Keratinocyte (primary cell): Measurements from ENCODE around the gene POLR2J3.
"Not testable (repeated sequence)": the region's sequence is repeated elsewhere in the genome, so short reads cannot be mapped to it uniquely, and the experiment has no call there.

Source experiments
- EZH2 ChIP-seq: IDR thresholded peaks from one replicate; pipeline ENCODE4 v1.6.1; 2012; ENCODE audit warnings: inconsistent platforms, mild to moderate bottlenecking, low read length, moderate library complexity
- TF ChIP-seq, protein P1 (sequence below), 3 experiments: IDR thresholded peaks in 1 of 3; conservative IDR thresholded peaks in 1 of 3; optimal IDR thresholded peaks in 1 of 3; 2 replicates in 2 of 3; 3 replicates in 1 of 3; pipeline versions ENCODE3 to v1.5.1; 2011; ENCODE audit warnings: low read length in 3 of 3, mild to moderate bottlenecking in 3 of 3, moderate library complexity in 2 of 3, control low read depth in 1 of 3, inconsistent platforms in 1 of 3; ENCODE audit not compliant: insufficient read depth in 2 of 3; ENCODE audit errors: extremely low read depth in 1 of 3

DNA sequence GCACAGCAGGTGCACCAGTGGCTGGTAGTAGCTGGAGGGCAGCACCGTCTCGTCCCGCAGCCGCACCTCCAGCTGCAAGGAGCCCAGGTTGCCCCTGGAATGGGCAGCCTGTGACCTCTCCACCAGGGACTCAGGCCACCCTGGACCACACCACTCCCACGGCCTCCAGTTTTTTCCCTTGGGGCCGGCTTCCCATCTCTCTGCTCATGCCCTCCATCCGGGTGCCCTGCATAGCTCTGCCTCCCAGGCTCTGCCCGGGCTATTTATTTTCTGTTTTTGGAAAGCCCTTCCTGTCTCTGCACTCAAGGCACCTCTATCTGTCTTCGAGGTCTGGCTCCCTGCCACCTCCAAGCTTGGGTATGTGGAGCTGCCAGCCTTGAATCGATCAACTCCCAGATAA is 23.7 kb upstream of the POLR2J3 start:
- TF ChIP-seq, protein P1, sequence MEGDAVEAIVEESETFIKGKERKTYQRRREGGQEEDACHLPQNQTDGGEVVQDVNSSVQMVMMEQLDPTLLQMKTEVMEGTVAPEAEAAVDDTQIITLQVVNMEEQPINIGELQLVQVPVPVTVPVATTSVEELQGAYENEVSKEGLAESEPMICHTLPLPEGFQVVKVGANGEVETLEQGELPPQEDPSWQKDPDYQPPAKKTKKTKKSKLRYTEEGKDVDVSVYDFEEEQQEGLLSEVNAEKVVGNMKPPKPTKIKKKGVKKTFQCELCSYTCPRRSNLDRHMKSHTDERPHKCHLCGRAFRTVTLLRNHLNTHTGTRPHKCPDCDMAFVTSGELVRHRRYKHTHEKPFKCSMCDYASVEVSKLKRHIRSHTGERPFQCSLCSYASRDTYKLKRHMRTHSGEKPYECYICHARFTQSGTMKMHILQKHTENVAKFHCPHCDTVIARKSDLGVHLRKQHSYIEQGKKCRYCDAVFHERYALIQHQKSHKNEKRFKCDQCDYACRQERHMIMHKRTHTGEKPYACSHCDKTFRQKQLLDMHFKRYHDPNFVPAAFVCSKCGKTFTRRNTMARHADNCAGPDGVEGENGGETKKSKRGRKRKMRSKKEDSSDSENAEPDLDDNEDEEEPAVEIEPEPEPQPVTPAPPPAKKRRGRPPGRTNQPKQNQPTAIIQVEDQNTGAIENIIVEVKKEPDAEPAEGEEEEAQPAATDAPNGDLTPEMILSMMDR (optimal IDR thresholded peaks at IDR 0.05 in 1 of 3, IDR thresholded peaks at IDR 0.05 in 1 of 3, conservative IDR thresholded peaks at IDR 0.05 in 1 of 3; ENCODE audit: extremely low read depth in 1 of 3, insufficient read depth in 2 of 3, low read length in 3 of 3), result not testable (repeated sequence)
- not testable (repeated sequence) for TF ChIP-seq EZH2
